ENCODE data around the gene TMCO1.

DNA sequence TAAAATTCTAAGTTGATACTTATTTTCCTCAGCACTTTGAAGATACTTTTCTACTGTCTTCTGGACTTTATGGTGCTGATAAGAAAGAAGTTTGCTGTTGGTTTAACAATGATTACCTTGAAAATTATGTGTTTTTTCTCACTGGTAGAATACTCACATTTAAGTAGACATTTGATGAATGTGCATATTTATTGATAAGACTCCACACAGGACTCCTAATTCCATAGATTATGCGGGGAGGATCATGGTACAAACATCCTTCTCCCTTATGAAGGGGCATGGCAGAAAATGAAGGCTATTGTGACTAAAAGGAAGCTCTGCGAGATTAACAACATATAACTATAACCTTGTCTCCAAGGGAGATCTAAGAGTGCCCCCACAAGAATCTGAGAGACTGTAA lies 41.8 kb downstream of the TMCO1 start:
- TF ChIP-seq CTCF (IDR thresholded peaks at IDR 0.05) (no peak), POLR2A (IDR thresholded peaks at IDR 0.05) (no peak), EP300 (IDR thresholded peaks at IDR 0.05) (no peak)
